ENCODE results near the gene ANXA6.

DNA sequence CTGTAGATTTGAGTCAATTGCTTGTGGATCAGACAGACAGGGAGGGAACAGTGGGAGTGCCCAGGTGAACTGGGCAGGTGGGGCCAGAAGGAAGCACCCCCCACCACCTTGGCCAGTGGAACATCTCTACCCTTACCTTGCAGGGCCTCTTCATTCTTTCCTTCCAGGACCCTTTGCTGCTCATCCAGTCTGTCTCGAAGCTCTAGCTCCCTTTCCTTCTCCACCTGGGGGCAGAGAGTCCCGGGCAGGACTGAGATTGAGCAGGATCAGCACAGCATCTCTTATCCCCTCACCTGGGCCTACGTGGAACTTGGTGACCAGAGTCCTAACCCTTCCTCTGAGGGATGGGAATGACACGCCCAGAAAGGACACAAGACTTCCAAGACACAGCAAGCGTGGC, 41.3 kb upstream of the ANXA6 start:
- no peak for TF ChIP-seq CTCF (IDR thresholded peaks at IDR 0.05; ENCODE audit: poor library complexity)
- no peak for TF ChIP-seq EZH2phosphoT487 (IDR thresholded peaks at IDR 0.05; ENCODE audit: low read depth, severe bottlenecking, unreplicated experiment)
